Measurements from ENCODE around the gene DPYD.

The DPYD gene

DNA sequence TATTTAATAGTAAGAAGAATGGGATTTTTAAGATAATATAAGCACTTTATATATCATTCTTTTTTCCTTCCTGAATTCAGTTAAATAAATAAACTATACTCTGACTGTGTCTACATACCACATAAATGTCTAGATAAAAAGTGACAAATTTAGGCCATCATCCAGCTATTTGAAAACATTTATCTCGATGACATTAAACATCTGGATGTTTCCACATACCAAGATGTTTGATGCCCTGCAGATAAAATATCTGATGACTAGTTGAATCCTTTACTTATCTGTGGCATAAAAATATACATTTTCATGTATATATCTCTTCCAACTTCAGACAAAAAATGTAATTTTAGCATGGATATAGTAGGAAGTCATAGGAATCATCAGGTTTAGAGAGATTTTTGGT lies 348.3 kb downstream of the DPYD start:
- TF ChIP-seq, protein P1, sequence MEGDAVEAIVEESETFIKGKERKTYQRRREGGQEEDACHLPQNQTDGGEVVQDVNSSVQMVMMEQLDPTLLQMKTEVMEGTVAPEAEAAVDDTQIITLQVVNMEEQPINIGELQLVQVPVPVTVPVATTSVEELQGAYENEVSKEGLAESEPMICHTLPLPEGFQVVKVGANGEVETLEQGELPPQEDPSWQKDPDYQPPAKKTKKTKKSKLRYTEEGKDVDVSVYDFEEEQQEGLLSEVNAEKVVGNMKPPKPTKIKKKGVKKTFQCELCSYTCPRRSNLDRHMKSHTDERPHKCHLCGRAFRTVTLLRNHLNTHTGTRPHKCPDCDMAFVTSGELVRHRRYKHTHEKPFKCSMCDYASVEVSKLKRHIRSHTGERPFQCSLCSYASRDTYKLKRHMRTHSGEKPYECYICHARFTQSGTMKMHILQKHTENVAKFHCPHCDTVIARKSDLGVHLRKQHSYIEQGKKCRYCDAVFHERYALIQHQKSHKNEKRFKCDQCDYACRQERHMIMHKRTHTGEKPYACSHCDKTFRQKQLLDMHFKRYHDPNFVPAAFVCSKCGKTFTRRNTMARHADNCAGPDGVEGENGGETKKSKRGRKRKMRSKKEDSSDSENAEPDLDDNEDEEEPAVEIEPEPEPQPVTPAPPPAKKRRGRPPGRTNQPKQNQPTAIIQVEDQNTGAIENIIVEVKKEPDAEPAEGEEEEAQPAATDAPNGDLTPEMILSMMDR (IDR thresholded peaks at IDR 0.05; ENCODE audit: borderline replicate concordance, control extremely low read depth, extremely low read depth, insufficient read depth, missing control alignments), result no peak
- in situ Hi-C loops (cut with MboI; ENCODE audit: low sequenced_read_pairs, unreplicated experiment), result no loop called here
- DNase-seq (ENCODE audit: low spot score), result no peak

DNA sequence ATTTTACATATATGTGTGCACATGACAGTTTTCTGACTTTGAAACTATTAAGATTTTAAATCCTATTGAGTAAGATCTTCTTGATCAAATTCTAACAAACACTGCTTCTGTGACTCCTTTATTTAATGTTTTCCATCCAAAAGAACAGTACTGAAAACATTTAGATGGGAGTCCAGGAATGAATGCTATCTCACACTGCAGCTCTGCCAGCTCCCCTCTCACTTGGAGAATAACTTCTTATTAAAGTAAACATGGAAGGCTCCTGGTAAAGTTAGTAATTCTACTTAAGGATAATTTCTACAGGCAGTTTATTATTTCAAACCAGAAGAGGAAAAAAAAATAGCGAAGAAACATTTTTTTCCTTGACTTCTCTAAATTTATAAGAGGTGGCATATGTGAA lies 349.1 kb downstream of the DPYD start:
- TF ChIP-seq, protein P1 (IDR thresholded peaks at IDR 0.05; ENCODE audit: borderline replicate concordance, control extremely low read depth, extremely low read depth, insufficient read depth, missing control alignments), result no peak
- in situ Hi-C loops (cut with MboI; ENCODE audit: low sequenced_read_pairs, unreplicated experiment), result no loop called here
- DNase-seq (ENCODE audit: low spot score), result no peak

DNA sequence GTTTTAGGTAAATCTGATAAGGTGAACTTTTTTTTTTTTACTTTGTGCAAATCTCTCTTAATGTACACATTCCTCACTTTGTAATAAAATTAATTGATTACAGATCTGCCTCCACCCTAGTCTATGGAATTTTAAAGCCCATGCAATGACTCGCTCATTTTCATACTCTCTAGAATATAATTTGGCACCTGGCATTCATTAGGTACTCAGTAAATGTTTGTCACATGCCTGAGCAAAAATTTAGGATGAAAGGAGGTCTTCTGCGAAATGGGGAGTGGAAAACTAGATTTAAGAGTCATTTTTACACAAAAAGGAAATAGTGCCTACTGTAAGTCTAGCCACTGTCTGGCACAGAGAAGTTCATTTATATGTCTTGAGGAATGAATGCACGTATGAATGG lies 350.1 kb downstream of the DPYD start:
- no peak for DNase-seq (ENCODE audit: low spot score)
- in situ Hi-C loops (cut with MboI; ENCODE audit: low sequenced_read_pairs, unreplicated experiment), result no loop called here
- TF ChIP-seq, protein P1 (IDR thresholded peaks at IDR 0.05; ENCODE audit: borderline replicate concordance, control extremely low read depth, extremely low read depth, insufficient read depth, missing control alignments), result no peak

DNA sequence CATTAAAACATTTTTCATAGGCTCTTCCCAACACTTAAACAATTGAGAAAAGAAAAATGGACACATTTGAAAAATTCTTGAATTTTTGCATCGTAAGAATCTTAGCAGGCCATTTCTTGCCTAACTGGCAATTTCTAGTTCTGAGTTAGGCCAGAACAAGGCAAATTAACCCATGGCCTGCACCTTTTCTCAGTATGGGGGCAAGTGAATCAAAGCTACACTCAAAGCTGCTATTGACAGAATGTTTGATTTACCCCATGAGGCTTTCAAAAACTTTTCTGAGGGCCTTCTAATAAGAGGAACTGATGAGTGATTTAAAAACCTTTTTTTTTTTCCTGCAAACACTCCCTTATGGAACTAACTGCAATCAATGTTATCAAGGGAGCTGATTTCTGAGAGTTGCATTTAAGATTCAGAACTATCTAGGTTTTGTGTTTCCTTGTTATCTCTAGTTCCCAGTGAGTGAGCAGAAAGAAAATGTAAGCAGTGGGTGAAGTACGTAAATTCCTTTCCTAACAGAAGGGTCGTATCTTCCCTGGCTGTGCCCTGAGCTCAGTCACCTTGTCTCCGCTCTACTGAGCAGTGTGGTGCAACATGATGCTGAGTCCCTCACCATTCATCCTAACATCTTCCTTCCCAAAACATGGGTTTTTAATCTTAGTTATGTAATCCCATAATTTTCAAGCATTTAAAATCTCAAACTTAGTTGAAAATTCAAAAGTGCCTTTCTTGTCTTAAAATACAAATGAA lies 353.7 kb downstream of the DPYD start:
- in situ Hi-C loops (cut with MboI; ENCODE audit: low sequenced_read_pairs, unreplicated experiment), result no loop called here
- no peak for DNase-seq (ENCODE audit: low spot score)
- TF ChIP-seq, protein P1 (IDR thresholded peaks at IDR 0.05; ENCODE audit: borderline replicate concordance, control extremely low read depth, extremely low read depth, insufficient read depth, missing control alignments), result no peak

DNA sequence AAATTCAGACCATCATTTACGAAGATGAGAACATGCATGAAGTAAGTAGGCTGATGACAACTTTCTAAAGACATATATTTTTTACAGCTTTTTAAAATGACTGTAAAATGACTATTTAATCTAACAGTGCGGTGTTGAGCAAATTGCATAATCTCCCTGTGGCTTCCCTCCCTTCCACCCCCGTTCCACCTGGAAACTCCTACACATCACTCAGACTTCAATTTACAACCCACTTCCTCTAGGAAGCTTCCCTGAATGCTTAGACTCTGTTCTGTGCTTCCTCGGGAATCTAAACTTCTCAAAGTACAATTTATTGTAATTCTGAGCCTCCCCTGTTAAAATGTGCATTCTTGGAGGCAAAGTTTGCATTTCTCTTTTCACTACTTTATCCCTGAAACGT lies 354.9 kb downstream of the DPYD start:
- no peak for DNase-seq (ENCODE audit: low spot score)
- in situ Hi-C loops (cut with MboI; ENCODE audit: low sequenced_read_pairs, unreplicated experiment), result no loop called here
- TF ChIP-seq, protein P1 (IDR thresholded peaks at IDR 0.05; ENCODE audit: borderline replicate concordance, control extremely low read depth, extremely low read depth, insufficient read depth, missing control alignments), result no peak

DNA sequence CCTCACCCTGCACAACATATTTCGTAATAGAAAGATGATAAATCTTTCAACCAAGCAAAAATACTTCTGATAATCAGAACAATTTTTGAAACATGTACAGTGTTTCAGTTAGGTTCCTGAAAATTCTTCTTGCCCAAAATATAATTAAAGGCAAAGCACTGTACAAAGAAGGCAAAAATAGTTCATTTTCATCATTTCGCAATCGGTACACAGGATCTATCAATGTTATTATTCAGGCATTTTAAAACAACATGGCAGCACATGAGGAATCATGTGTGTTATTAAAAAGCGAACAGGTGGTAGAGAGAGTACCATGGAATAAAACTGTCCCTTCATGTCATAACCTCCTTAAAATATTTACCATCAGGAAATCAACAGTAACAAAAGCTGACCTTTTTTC lies 356.9 kb downstream of the DPYD start:
- no peak for DNase-seq (ENCODE audit: low spot score)
- in situ Hi-C loops (cut with MboI; ENCODE audit: low sequenced_read_pairs, unreplicated experiment), result no loop called here
- TF ChIP-seq, protein P1 (IDR thresholded peaks at IDR 0.05; ENCODE audit: borderline replicate concordance, control extremely low read depth, extremely low read depth, insufficient read depth, missing control alignments), result no peak
